T-helper 22 cell (primary cell): ENCODE data around the gene RBM44.

ENCODE experiments used
- DNase-seq: peaks from one replicate; pipeline ENCODE4 v3.0.0-alpha.2; 2020; ENCODE audit warnings: low read depth

The RBM44 gene

DNA sequence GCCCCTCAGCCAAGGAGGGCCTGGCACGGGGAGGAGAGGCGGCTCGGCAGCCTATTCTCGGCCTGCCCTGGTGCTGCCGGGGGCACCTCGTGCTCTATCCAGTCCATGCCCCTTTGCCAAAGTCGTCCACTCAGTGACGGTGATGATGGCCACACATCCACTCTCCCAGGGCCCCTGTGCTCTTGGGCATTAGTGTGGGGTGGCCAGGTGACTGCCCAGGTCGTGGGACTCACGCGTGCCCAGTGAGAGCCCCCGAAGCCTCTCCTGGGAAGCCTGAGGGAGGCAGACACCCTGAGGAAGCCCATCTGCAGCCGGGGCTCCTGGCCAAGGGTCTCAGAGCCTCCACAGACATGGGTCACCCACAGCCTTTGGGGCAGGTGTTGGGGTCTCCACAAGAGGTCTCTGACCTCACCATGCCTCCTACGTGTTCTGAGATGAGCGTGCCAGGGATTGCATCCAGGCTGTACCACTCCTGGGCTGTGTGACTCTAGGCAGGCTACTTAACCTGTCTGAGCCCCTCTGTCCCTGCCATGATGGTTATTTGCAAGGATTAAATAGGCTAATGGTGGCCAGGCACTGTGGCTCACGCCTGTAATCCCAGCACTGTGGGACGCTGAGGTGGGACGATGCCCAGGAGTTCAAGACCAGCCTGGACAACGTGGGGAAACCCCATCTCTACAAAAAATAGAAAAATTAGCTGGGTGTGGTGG is 73.8 kb downstream of the RBM44 start:
- DNase-seq = no peak

DNA sequence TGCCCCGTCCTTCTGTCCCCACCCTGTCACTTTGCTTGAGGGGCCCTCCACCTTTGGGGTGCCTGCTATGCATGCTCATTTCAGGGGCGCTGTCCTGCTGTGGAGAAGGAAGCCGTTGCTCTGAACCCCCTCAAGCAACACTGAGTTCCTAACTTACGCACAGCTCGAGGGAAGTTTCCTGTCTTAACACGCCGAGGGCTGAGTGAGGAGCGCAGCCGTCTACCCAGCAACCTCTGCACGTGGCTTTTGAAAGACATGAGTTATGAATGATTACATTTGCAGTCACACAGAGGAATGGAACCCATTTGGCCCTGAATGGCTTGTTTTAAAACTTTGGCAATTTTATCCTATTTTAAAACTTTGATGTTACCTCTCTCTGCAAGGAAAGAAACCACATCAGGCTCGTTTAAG is 74.8 kb downstream of the RBM44 start:
- no peak for DNase-seq

GRCh38 chr2:237873897-237874551 is 75.4 kb downstream of the RBM44 start:
- no peak for DNase-seq

DNA sequence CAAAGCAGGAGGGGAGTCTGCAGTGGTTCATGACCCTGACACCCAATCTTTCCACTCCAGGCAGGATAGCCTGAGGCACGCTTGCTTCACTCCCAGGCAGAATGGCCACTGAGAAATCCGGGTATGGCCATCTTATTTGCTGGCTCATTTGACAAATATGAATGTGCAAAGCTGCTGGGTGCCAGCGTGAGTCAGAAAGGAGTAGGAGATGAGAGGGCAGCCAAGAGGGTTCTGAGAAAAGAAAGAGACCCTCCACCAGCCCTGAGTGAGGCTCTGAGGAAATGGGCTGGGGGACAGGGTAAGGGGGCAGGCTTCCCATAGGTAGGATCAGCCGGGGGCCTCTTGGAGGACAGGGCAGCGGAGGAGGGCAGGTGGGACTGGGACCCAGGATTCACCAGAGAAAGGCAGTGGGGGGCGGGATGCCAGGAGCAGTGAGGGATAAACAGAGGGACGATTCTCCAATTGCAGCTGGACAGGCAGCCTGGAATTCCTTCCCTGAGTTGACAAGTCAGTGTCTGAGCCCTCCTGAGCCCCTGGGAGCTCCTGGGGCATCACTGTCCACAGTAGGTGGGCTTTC is 76.1 kb downstream of the RBM44 start:
- no peak for DNase-seq

DNA sequence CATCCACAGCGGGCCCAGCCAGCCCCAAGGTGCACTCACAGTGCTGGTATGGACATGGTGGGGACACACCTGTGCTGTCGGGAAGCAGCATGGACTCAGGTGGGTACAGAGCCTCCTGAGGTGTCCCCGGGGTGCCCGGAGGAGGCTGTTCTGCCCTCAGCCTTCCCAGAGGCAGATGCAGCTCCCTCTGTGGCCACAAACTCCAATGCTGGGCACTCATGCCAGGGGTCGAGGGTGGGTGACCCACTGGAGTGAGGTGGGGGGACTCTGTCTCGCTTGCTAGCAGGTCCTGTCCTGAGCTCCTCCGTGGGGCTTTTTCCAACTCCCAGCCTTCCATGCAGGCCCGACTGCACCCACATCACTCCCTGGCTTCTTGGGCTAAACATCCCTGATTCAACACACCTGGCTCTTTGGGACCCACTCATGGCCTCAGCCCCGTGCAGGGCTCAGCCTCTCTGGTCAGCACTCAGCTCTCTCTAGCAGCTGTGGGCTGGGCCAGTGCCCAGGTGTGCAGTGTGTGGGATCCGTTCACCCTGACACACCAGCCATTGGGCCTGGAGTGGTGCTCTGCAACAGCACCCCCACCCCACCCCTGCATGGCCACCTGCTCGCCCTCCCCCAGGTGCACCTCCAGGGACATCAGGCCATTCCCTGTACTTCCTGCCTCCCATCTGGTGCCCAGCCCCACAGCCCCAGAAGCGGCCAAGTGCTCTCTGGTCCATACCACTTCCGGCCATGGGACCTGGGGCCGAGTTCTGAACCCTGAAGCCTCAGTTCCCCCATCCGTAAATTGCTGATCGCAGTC is 76.9 kb downstream of the RBM44 start:
- DNase-seq = no peak

DNA sequence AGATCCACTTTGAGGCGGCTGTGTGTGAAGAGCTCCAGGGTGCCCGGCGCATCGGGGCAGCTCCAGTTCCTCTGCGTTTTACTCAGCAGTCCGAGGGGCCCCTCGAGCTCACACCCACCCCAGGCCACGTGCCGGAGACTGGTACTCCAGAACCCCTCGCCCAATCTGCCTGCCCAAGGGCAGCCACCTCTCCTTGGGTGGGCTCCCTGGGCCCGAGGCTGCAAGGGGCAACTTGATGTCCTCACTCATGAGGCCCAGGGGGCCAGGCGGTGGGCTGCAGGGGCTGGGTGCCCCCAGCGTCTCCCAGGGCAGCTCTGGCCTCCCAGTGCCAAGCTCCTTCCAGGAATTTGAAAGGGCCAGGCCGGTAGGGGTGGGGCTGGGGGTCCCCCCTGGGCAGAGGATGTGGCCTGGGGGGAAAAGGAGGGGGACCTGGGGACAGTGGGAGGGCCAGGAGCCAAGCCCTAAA is 77.5 kb downstream of the RBM44 start:
- DNase-seq = no peak

DNA sequence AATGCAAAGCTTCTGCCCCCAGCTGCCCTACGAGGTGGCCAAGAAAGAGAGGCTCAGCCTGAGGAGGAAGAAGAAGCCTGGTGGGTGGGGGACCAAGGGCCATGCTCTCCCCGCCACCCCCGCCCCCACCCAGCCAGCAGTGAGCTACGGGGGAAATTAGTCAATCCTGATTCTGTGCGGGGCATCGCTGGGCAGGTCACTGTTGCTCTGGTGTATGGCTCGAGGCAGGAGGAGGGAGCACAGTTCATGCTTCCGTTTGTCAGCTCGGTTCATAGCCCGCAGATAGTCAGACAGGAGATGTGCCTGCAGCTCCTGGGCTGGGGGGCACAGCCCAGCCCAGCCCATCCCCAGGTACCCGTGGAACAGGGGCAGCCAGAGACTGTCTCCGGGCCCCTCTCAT is 78.0 kb downstream of the RBM44 start:
- no peak for DNase-seq

- DNase-seq = no peak
Measured at GRCh38 chr2:237876951-237877491, 78.4 kb downstream of the RBM44 start.

- no peak for DNase-seq
Measured at GRCh38 chr2:237877576-237878307, 79.2 kb downstream of the RBM44 start.

- no peak for DNase-seq
Measured at GRCh38 chr2:237878321-237879057, 79.9 kb downstream of the RBM44 start.

DNA sequence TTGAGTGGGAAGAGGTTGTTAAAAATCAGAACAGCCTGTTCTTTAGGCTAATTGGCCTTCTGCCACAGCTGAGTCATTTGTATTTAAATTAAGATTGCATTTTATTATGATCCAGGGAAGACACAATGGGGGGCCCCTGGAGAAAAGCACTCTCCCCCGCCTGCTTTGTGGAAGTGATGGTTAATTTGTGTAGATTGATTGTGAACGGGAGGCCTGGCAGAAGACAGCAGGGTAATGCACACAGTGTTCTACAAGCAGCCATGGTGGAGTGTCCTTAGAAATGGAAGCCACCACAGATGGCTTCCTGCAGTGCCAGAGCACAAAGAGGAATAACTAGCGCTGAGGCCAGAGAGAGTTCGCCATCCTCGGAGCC is 80.5 kb downstream of the RBM44 start:
- DNase-seq = no peak

DNA sequence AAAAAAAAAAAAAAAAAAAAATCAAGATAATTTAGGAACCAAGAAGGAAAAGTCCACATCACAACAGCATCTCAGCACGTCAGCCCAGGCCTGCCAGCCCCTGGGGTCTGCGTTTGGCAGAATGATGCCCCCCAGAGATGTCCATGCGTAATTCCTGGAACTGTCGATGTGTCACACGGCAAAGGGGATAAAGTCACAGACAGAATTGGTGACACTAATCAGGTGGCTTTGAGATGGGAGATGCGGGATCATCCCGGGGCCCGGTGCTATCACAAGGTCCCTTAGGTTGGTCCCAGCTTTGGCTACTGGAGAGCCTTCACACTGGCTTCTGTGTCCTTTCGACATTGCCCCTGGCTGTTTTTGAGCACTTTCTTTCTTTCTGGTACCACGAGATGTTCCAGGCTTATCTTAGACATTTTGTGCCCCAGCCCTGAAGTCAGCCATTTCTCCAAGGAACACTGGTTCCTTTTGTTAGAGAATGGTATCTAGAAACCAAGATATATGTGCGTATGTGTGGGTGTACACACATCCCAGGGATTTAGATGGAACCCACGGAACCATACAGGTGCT is 81.5 kb downstream of the RBM44 start:
- no peak for DNase-seq

DNA sequence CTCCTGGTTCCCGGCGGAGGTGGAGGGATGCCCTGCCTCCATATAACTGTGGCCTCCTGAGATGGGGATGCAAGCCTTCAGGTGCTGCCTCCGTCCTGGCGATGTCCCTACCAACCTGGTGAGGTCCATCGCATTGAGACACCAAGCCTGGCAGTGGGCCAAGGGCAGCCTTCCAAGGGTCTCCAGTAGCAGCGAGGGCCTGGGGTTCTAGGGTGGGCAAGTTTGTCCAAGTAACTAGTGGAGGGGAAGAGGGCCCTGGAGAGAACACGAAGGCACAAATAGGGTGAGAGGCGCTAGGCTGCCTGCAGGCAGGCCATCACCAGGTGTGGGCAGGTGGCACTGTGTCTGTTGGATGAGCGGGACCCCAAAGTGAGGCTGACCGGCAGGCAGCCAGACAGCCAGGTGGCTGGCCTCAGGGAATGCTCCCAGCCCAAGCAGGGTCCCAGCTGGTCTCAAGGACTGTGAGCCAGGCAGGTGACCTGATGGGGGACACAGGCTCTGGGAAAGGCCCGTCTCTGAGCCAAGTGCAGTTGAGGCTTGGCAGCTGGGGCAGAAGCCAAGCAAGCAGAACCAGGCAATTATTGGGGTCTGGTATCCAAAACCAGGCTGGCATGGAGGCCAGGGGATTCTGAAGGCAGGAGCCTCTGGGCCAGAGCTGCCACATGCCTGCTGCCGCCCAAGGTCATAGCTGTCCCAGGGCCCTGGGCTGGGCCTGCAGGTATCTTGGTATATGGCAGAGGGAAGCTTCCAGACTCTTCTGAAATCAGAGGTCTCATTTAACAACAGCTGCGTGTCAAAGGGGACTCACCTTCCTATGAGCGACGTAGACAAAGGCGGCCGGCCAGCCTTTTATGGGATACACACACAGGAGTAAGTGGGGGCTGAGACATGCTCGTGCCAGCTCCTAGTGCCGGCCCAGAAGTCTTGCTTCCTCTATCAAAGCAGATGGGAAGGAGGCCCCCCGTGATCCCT is 84.2 kb downstream of the RBM44 start:
- no peak for DNase-seq

DNA sequence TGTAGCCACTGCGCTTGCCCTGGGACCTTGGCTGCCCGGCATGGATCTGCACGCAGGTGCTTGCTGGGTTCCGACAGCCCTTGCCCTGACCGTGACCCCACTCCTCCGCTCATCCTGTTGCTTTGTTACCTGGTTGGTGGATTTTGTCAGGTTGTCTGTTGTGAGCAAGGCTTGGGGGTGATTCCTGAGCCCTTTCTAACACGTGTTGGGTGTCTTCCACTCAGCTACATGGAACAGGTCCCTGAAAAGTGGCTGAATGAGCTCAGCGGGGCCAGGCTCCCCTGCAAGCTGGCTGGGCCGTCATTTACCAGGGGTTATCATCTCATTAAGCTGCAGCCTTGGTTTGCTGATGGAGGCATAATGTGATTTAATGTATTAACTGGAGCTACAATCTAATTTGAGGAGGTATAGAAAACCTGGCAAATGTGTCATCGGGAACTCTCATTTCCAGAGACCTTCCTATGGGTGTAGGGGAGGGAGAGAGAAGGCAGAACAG is 85.4 kb downstream of the RBM44 start:
- DNase-seq = no peak

DNA sequence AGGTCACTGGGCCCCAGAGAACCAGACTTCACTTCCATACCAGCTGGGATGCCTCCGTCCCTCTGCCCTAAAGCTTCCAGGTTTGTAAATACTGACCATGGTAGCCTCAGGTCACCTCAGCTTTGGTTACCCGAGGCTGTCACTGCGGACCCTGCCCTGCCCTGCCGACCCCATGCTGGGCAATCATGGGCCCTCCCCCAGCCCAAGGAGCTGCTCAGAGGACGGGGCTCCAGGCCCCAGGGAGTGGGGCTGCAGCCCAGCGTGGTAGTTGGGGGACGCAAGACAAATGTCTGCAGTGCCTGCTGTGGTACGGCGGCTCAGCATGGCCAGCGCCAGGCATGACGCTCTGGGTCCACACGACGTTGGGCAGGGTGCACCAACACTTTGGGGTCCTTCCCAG is 86.1 kb downstream of the RBM44 start:
- DNase-seq = no peak

DNA sequence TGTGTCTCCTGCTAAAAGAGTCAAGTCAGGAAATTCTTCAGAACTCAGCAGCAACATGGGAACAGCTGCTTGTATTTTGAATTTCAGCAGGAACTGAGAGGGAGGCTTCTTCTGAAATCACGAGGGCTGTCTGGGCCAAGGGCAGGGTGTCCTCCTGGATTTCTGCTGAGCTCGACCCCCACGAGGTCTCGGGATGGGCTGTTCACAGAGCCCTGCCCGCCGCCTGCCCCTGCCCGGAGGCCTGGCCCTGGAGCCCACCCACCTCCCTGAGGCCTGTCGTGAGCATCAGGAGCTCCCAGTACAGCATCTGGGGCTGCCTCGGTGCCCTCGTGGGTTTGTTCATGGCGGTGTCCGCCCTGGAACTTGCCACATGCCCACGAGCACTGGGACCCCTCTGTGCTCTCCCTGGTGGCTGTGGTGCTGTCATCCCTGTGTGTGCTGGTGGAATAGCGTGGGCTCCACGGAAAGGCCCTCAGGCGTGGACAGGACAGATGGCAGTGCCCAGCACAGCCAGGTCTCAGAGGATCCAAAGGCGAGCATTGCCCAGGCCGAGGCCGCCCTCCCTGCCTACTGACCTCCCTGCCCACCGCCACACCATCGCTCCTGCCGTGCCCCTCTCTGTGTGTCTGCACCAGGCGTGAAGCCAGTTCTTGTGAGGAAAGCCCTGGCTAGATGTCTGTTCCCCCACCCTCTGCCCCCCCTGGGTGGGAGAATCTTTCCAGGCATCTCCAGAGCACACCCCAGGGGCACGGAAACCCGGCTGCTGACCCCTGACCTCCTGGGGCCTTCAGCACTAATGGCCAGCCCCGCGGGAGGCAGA is 86.7 kb downstream of the RBM44 start:
- no peak for DNase-seq

GRCh38 chr2:237885931-237886684 is 87.5 kb downstream of the RBM44 start:
- no peak for DNase-seq
